Mucosa of rectum (tissue), 2 donors: ENCODE data around the gene CD82.

Source experiments
- H3K27ac ChIP-seq, 2 donors: one replicate each; pipeline ENCODE4 v1.7.0; 2013; ENCODE audit warnings: inconsistent platforms in 2 of 2, low read depth in 2 of 2, low read length in 2 of 2
- H3K27me3 ChIP-seq, 2 donors: one replicate each; pipeline ENCODE4 v1.7.0; 2013; ENCODE audit warnings: low read length in 2 of 2; ENCODE audit not compliant: control insufficient read depth in 2 of 2, insufficient read depth in 2 of 2
- H3K36me3 ChIP-seq, 2 donors: one replicate each; pipeline ENCODE4 v1.7.0; 2013; ENCODE audit warnings: low read length in 2 of 2; ENCODE audit not compliant: control insufficient read depth in 2 of 2, insufficient read depth in 2 of 2
- H3K4me1 ChIP-seq, 2 donors: one replicate each; pipeline ENCODE4 v1.7.0; 2013; ENCODE audit warnings: low read length in 2 of 2, mild to moderate bottlenecking in 1 of 2; ENCODE audit not compliant: control insufficient read depth in 2 of 2, insufficient read depth in 2 of 2
- H3K4me3 ChIP-seq, 2 donors: one replicate each; pipeline ENCODE4 v1.7.0; 2013; ENCODE audit warnings: low read length in 2 of 2
- H3K9ac ChIP-seq, 2 donors: one replicate each; pipeline ENCODE4 v1.7.0; 2013; ENCODE audit warnings: low read length in 2 of 2, low read depth in 1 of 2, mild to moderate bottlenecking in 1 of 2
- H3K9me3 ChIP-seq, 2 donors: one replicate each; pipeline ENCODE4 v1.7.0; 2013; ENCODE audit warnings: low read length in 2 of 2; ENCODE audit not compliant: control insufficient read depth in 2 of 2
- donor health status: healthy.
- donor health status: Normal muscosa, but diverticular disease.

Gene CD82

DNA sequence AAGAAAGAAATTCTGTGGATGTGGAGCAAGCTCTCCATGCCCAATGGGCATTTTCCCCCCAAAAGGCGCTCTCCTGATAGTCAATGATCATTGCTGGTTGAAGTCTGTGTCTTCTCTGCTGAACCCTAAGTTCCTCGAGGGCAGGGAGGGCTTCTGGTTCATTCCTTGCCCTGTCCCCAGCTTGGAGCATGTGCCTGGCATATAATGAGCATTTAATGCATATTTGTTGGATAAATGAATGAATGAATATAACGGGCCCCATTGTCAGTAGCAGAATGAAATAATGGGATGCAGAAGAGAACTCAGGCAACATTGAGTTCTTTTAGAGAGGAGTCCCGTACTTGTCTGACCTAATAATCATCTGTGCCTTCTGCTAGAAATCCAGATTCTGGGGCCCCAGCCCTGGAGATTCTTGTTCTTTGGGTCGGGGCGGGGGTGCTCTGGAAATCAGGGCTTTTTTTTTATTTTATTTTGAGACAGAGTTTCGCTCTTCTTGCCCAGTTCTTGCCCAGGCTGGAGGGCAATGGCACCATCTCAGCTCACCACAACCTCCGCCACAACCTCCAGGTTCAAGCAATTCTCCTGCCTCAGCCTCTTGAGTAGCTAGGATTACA lies 64.4 kb downstream of the CD82 start:
- no peak overlapping the region for H3K27ac ChIP-seq
- H3K4me1 ChIP-seq = peaks cover 0 to 3% of the 10 kb centered on the region in 2 donors
- H3K36me3 ChIP-seq = no peaks in the 10 kb centered on the region
- H3K27me3 ChIP-seq = peaks cover 8 to 16% of the 10 kb centered on the region in 2 donors
- no peak overlapping the region for H3K4me3 ChIP-seq
- no peaks in the 10 kb centered on the region for H3K9me3 ChIP-seq
- H3K9ac ChIP-seq = no peak overlapping the region

GRCh38 chr11:44630511-44631210 lies 65.2 kb downstream of the CD82 start:
- no peak overlapping the region for H3K27ac ChIP-seq
- H3K4me1 ChIP-seq = peaks cover 0 to 3% of the 10 kb centered on the region in 2 donors
- H3K36me3 ChIP-seq = no peaks in the 10 kb centered on the region

GRCh38 chr11:44631831-44632230 lies 66.4 kb downstream of the CD82 start:
- Histone ChIP-seq H3K9ac (no peak overlapping the region), H3K9me3 (no peaks in the 10 kb centered on the region), H3K27ac (no peak overlapping the region), H3K36me3 (no peaks in the 10 kb centered on the region), H3K27me3 (peaks cover 8 to 23% of the 10 kb centered on the region in 2 donors), H3K4me1 (peaks cover 0 to 3% of the 10 kb centered on the region in 2 donors), H3K4me3 (no peak overlapping the region)

More at GRCh38 chr11:44630511-44631210, 65.2 kb downstream of the CD82 start:
- H3K9ac ChIP-seq = no peak overlapping the region
- no peak overlapping the region for H3K4me3 ChIP-seq
- no peaks in the 10 kb centered on the region for H3K9me3 ChIP-seq
- H3K27me3 ChIP-seq = peaks cover 8 to 23% of the 10 kb centered on the region in 2 donors

DNA sequence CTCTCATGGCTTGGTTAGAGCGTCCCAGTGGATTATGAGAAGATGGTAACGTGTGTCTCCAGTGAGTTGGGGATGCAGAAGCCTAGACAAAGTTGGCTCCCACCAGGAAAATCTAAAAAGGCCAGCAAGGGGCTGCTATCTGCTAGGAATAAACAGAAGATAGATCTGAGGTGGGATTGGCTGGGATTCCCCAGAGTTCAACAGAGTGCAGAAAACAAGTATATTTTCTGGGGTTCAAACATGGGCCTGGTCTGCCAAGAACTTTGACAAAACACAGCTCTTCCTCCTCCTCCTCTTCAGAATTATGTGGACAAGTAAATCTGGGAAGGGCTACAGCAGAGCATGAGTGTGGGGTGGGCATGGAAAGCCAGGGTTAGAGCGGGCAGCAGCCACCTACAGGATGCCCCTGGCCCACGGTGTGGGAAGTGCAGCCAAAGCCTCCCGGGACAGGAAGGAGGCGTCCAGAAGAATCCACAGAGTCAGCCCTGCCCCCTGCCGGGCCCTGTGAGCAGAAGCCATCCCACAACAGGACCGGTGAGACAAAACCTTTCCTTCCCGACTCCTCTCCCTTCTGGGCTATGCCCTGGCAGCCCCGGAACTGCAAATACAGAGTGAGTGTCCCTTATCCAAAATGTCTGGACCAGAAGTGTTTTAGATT lies 67.1 kb downstream of the CD82 start:
- Histone ChIP-seq H3K27me3 (peaks cover 8 to 23% of the 10 kb centered on the region in 2 donors), H3K9ac (no peak overlapping the region), H3K4me3 (no peak overlapping the region), H3K9me3 (no peaks in the 10 kb centered on the region), H3K4me1 (peaks cover 0 to 3% of the 10 kb centered on the region in 2 donors), H3K36me3 (no peaks in the 10 kb centered on the region), H3K27ac (no peak overlapping the region)

DNA sequence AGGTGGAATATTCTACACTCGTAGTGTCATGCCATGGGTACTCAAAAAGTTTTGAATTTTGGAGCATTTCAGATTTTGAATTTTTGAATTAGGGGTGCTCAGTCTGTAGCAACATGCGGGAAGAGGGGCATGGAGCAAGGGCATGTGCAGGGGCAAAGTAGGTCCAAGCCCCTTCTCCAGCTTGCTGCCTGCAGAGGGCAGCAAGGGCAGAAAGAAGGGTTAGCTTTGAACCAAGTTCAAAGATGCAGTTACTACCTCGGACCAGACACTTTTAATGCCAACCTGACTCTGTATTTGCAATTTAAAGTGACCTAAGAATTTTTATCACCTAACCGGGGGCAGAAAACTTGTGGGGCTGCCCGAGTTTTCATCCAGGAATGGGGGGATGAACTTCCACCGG lies 68.2 kb downstream of the CD82 start:
- Histone ChIP-seq H3K9me3 (no peaks in the 10 kb centered on the region), H3K27ac (no peak overlapping the region), H3K27me3 (peaks cover 8 to 19% of the 10 kb centered on the region in 2 donors), H3K36me3 (no peaks in the 10 kb centered on the region), H3K4me3 (no peak overlapping the region), H3K4me1 (no peaks in the 10 kb centered on the region), H3K9ac (no peak overlapping the region)

GRCh38 chr11:44634401-44635281 lies 69.2 kb downstream of the CD82 start:
- no peak overlapping the region for H3K27ac ChIP-seq
- no peak overlapping the region for H3K4me3 ChIP-seq
- no peaks in the 10 kb centered on the region for H3K4me1 ChIP-seq
- no peak overlapping the region for H3K9ac ChIP-seq
- H3K9me3 ChIP-seq = no peaks in the 10 kb centered on the region
- H3K36me3 ChIP-seq = no peaks in the 10 kb centered on the region
- H3K27me3 ChIP-seq = peaks cover 8 to 19% of the 10 kb centered on the region in 2 donors

DNA sequence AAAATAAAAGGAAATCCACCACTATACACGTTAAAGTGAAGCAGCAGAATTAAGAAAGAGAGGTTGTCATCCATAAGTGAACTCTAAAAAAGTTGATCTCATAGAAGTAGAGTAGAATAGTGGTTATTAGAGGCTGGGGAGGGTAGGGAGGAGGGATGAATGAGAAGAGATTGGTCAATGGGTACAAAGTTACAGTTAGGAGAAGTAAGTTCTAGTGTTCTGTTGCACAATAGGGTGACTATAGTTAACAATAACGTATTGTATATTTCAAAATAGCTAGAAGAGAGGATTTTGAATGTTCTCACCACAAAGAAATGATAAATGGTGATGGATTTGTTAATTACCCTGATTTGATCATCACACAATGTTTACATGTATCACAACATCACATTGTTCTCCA lies 72.0 kb downstream of the CD82 start:
- Histone ChIP-seq H3K4me3 (no peak overlapping the region), H3K9ac (no peak overlapping the region), H3K27ac (no peak overlapping the region), H3K9me3 (no peaks in the 10 kb centered on the region), H3K27me3 (peaks cover 3 to 24% of the 10 kb centered on the region in 2 donors), H3K36me3 (no peaks in the 10 kb centered on the region), H3K4me1 (no peaks in the 10 kb centered on the region)

DNA sequence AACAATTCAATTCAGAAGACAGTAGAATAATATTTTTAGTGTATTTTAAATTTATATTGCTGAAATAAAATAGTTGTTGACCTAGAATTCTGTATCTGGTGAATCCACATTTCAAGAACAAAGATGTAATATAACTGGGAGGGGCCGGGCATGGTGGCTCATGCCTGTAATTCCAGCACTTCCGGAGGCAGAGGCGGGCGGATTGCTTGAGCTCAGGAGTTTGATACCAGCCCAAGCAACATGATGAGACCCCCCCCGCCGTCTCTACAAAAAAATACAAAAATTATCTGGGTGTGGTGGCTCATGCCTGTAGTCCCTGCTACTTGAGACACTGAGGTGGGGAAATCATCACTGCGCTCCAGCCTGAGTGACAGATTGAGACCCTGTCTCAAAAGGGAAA lies 72.6 kb downstream of the CD82 start:
- Histone ChIP-seq H3K4me1 (no peaks in the 10 kb centered on the region), H3K27ac (no peak overlapping the region), H3K36me3 (no peaks in the 10 kb centered on the region), H3K9me3 (no peaks in the 10 kb centered on the region), H3K9ac (no peak overlapping the region), H3K27me3 (peaks cover 0 to 24% of the 10 kb centered on the region in 2 donors), H3K4me3 (no peak overlapping the region)

- Histone ChIP-seq H3K27me3 (peaks cover 0 to 16% of the 10 kb centered on the region in 2 donors), H3K9ac (no peak overlapping the region), H3K9me3 (peaks cover 0 to 3% of the 10 kb centered on the region in 2 donors), H3K4me1 (no peaks in the 10 kb centered on the region), H3K36me3 (no peaks in the 10 kb centered on the region), H3K27ac (no peak overlapping the region), H3K4me3 (no peak overlapping the region)
Observed at GRCh38 chr11:44643217-44643616, 77.8 kb downstream of the CD82 start.
